WTC11 (cell line): ENCODE measurements around the gene APBB3.

Experiments
- CBFB ChIP-seq: sonication (generic); formaldehyde crosslinking; IDR thresholded peaks from 2 replicates; pipeline ENCODE4 v1.8.1; 2022; ENCODE audit warnings: mild to moderate bottlenecking, low read depth, missing genetic modification reagents
- ESRRA ChIP-seq: sonication (generic); formaldehyde crosslinking; IDR thresholded peaks from 2 replicates; pipeline ENCODE4 v1.8.1; 2022; ENCODE audit warnings: mild to moderate bottlenecking, missing genetic modification reagents, borderline replicate concordance
- GABPB1 ChIP-seq: sonication (generic); formaldehyde crosslinking; IDR thresholded peaks from 2 replicates; pipeline ENCODE4 v1.8.1; 2023; ENCODE audit warnings: mild to moderate bottlenecking, missing genetic modification reagents
- JUN ChIP-seq: sonication (generic); formaldehyde crosslinking; IDR thresholded peaks from 2 replicates; pipeline ENCODE4 v1.8.0; 2023; ENCODE audit warnings: mild to moderate bottlenecking, missing genetic modification reagents
- NR2C2 ChIP-seq: sonication (generic); formaldehyde crosslinking; IDR thresholded peaks from 2 replicates; pipeline ENCODE4 v1.8.0; 2022; ENCODE audit warnings: mild to moderate bottlenecking, missing genetic modification reagents
- TP53 ChIP-seq: sonication (generic); formaldehyde crosslinking; IDR thresholded peaks from 2 replicates; pipeline ENCODE4 v1.8.1; 2023; ENCODE audit warnings: mild to moderate bottlenecking, missing genetic modification reagents
- ZBTB21 ChIP-seq: sonication (generic); formaldehyde crosslinking; IDR thresholded peaks from 2 replicates; pipeline ENCODE4 v1.8.1; 2023; ENCODE audit warnings: mild to moderate bottlenecking, missing genetic modification reagents, borderline replicate concordance
- ZNF121 ChIP-seq: sonication (generic); formaldehyde crosslinking; IDR thresholded peaks from 2 replicates; pipeline ENCODE4 v1.8.0; 2023; ENCODE audit warnings: missing genetic modification reagents
- TF ChIP-seq, protein P1 (sequence below): fragments of 200-600 bp; IDR thresholded peaks from 2 replicates; pipeline ENCODE4 v1.8.0; 2022; ENCODE audit warnings: antibody characterized with exemption
- TF ChIP-seq, protein P2 (sequence below): sonication (generic); formaldehyde crosslinking; IDR thresholded peaks from 2 replicates; pipeline ENCODE4 v1.8.0; 2022; ENCODE audit warnings: mild to moderate bottlenecking, missing genetic modification reagents
- TF ChIP-seq, protein P3 (sequence below): sonication (generic); formaldehyde crosslinking; IDR thresholded peaks from 2 replicates; pipeline ENCODE4 v1.8.1; 2023; ENCODE audit warnings: mild to moderate bottlenecking, missing genetic modification reagents, moderate library complexity
- TF ChIP-seq, protein P4 (sequence below): sonication (generic); formaldehyde crosslinking; IDR thresholded peaks from 2 replicates; pipeline ENCODE4 v1.8.1; 2022; ENCODE audit warnings: mild to moderate bottlenecking, moderate library complexity, missing genetic modification reagents
- TF ChIP-seq, protein P5 (sequence below): fragments of 250-450 bp; sonication (Bioruptor Pico); IDR thresholded peaks from 2 replicates; pipeline ENCODE4 v1.9.0; 2021; ENCODE audit warnings: mild to moderate bottlenecking
- TF ChIP-seq, protein P6 (sequence below): sonication (generic); formaldehyde crosslinking; IDR thresholded peaks from 2 replicates; pipeline ENCODE4 v1.8.1; 2023; ENCODE audit warnings: mild to moderate bottlenecking, missing genetic modification reagents

DNA sequence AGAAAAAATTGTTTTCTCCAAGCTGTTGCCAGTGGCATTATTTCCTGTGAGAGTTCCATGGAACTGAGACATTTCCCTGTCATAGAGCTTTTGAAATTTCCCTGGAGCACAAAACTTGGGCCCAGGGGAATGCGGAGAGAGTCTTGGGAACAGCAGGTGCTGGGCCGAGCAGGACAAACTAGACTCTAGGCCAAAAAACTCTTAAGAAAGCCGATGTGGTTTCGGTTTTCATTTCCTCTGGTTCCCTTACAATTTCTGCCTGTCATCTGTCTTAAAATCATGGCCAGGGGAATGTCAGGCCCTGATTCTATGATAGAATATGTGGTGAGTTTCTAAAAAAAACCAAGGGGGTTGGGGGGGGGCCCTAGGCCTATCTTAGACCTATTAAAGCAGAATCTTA is 4.8 kb upstream of the APBB3 start:
- TF ChIP-seq ZNF121 (CRISPR knock-in tag) (no peak), ZBTB21 (CRISPR knock-in tag) (no peak), GABPB1 (CRISPR knock-in tag) (no peak), CBFB (CRISPR knock-in tag) (no peak), JUN (CRISPR knock-in tag) (no peak), ESRRA (CRISPR knock-in tag) (no peak), NR2C2 (CRISPR knock-in tag) (no peak), TP53 (no peak)
- TF ChIP-seq, protein P1, sequence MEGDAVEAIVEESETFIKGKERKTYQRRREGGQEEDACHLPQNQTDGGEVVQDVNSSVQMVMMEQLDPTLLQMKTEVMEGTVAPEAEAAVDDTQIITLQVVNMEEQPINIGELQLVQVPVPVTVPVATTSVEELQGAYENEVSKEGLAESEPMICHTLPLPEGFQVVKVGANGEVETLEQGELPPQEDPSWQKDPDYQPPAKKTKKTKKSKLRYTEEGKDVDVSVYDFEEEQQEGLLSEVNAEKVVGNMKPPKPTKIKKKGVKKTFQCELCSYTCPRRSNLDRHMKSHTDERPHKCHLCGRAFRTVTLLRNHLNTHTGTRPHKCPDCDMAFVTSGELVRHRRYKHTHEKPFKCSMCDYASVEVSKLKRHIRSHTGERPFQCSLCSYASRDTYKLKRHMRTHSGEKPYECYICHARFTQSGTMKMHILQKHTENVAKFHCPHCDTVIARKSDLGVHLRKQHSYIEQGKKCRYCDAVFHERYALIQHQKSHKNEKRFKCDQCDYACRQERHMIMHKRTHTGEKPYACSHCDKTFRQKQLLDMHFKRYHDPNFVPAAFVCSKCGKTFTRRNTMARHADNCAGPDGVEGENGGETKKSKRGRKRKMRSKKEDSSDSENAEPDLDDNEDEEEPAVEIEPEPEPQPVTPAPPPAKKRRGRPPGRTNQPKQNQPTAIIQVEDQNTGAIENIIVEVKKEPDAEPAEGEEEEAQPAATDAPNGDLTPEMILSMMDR = no peak
- TF ChIP-seq, protein P2, sequence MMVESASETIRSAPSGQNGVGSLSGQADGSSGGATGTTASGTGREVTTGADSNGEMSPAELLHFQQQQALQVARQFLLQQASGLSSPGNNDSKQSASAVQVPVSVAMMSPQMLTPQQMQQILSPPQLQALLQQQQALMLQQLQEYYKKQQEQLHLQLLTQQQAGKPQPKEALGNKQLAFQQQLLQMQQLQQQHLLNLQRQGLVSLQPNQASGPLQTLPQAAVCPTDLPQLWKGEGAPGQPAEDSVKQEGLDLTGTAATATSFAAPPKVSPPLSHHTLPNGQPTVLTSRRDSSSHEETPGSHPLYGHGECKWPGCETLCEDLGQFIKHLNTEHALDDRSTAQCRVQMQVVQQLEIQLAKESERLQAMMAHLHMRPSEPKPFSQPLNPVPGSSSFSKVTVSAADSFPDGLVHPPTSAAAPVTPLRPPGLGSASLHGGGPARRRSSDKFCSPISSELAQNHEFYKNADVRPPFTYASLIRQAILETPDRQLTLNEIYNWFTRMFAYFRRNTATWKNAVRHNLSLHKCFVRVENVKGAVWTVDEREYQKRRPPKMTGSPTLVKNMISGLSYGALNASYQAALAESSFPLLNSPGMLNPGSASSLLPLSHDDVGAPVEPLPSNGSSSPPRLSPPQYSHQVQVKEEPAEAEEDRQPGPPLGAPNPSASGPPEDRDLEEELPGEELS (CRISPR knock-in tag) = no peak
- TF ChIP-seq, protein P3, sequence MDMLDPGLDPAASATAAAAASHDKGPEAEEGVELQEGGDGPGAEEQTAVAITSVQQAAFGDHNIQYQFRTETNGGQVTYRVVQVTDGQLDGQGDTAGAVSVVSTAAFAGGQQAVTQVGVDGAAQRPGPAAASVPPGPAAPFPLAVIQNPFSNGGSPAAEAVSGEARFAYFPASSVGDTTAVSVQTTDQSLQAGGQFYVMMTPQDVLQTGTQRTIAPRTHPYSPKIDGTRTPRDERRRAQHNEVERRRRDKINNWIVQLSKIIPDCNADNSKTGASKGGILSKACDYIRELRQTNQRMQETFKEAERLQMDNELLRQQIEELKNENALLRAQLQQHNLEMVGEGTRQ (CRISPR knock-in tag) = no peak
- TF ChIP-seq, protein P4, sequence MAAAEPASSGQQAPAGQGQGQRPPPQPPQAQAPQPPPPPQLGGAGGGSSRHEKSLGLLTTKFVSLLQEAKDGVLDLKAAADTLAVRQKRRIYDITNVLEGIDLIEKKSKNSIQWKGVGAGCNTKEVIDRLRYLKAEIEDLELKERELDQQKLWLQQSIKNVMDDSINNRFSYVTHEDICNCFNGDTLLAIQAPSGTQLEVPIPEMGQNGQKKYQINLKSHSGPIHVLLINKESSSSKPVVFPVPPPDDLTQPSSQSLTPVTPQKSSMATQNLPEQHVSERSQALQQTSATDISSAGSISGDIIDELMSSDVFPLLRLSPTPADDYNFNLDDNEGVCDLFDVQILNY (CRISPR knock-in tag) = no peak
- TF ChIP-seq, protein P5, sequence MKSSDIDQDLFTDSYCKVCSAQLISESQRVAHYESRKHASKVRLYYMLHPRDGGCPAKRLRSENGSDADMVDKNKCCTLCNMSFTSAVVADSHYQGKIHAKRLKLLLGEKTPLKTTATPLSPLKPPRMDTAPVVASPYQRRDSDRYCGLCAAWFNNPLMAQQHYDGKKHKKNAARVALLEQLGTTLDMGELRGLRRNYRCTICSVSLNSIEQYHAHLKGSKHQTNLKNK (CRISPR knock-in tag) = no peak
- TF ChIP-seq, protein P6, sequence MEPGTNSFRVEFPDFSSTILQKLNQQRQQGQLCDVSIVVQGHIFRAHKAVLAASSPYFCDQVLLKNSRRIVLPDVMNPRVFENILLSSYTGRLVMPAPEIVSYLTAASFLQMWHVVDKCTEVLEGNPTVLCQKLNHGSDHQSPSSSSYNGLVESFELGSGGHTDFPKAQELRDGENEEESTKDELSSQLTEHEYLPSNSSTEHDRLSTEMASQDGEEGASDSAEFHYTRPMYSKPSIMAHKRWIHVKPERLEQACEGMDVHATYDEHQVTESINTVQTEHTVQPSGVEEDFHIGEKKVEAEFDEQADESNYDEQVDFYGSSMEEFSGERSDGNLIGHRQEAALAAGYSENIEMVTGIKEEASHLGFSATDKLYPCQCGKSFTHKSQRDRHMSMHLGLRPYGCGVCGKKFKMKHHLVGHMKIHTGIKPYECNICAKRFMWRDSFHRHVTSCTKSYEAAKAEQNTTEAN = no peak
